Stimulated activated CD8-positive, alpha-beta memory T cell treated with anti-CD3 and anti-CD28 coated beads, Interleukin-4, amount 100 ng/mL, for 4 hours (primary cell): ENCODE measurements around the gene FLRT2.

Experiments used
- DNase-seq, 2 donors: peaks; one replicate each; pipeline ENCODE4 v3.0.0-alpha.2; 2020; ENCODE audit warnings: low read depth in 2 of 2, low spot score in 1 of 2

The FLRT2 gene, protein sequence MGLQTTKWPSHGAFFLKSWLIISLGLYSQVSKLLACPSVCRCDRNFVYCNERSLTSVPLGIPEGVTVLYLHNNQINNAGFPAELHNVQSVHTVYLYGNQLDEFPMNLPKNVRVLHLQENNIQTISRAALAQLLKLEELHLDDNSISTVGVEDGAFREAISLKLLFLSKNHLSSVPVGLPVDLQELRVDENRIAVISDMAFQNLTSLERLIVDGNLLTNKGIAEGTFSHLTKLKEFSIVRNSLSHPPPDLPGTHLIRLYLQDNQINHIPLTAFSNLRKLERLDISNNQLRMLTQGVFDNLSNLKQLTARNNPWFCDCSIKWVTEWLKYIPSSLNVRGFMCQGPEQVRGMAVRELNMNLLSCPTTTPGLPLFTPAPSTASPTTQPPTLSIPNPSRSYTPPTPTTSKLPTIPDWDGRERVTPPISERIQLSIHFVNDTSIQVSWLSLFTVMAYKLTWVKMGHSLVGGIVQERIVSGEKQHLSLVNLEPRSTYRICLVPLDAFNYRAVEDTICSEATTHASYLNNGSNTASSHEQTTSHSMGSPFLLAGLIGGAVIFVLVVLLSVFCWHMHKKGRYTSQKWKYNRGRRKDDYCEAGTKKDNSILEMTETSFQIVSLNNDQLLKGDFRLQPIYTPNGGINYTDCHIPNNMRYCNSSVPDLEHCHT

GRCh38 chr14:85529803-85530574 lies at the start of gene FLRT2:
Gene FLRT2, plus strand, starts transcription at chr14:85530144. Its CDS starts 91,371 bp downstream, at chr14:85621515.
- DNase-seq, result no peak

DNA sequence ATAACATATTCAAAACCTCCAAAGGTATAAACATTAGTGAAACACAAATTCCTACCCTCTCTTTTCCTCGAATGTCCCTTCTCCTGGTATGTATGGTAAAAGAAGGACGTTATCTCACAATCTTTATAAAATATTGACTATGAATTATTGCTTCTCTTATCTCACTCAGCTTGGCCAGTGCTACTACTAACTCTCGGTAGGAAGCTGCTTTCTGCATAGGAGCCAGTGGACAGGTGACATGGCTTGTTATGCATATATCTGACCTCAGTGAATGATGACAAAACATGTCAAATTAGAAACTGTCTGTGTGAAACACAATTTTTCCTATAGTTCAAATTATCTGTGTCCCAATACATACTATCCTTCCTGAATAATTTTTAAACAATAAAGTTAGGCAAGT lies 48.5 kb upstream of the FLRT2 start:
- no peak for DNase-seq

DNA sequence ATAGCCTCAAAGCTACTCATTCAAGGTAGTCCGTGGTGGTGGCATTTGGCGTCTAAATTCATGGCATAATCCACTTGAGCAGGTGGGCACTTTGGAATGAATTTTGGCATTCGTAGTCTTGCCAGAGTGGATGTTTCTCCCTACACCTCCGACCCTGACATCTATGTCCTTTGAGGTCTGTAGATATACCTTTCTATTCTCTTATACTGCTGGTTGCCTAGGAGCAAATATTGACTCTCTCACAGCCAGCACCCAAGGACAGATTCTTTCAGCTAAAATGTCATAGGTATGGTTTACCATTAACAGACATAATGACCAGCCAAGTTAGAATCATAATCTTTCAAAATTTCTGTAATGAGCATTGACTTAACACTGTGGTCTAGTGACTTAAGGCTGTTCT lies 47.4 kb upstream of the FLRT2 start:
- DNase-seq, result no peak

- no peak for DNase-seq
Measured at GRCh38 chr14:85483037-85483436, 46.9 kb upstream of the FLRT2 start.

DNA sequence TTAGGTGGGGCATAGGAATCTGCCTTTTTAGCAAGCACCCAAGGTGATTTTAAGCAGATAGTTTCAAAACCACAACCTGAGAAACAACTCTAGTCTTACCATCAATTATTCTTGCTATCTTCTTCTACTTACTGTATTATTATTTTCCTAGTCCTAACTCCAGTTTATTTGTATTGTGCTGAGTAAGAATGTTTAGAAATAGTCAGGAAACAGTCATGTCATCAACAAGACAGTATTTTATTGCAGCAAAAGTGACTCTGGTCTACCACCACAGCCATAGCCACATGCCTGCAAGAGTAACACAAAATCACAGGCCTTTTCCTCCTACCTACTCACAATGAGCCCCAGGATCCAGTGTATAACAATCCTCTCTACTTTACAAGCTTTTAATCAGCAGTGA lies 46.3 kb upstream of the FLRT2 start:
- DNase-seq, result no peak

GRCh38 chr14:85487215-85487614 lies 42.7 kb upstream of the FLRT2 start:
- no peak for DNase-seq

- no peak for DNase-seq
Measured at GRCh38 chr14:85501751-85502150, 28.2 kb upstream of the FLRT2 start.

- DNase-seq, result no peak
Measured at GRCh38 chr14:85508863-85509262, 21.1 kb upstream of the FLRT2 start.

GRCh38 chr14:85512451-85512850 lies 17.5 kb upstream of the FLRT2 start:
- DNase-seq, result no peak

DNA sequence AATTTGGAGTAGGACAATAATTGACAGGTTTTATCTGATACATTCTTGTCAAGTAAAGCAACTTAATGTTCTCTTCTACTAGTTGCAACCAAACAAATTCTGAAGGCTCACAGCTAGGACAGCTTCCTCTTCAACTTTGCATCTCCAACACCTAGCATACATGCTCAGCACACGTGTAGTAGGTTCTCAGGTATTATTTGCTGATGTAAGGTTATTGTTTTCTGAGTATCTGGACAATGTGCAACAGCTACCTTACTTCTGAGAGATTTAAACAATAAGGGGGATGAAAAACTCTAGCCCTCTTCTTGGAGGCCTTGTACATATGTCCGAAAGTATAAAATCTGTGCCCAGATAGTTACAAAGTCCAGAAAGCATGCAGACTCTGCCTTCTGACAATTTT lies 15.5 kb upstream of the FLRT2 start:
- DNase-seq, result no peak

GRCh38 chr14:85516239-85517113 lies 13.5 kb upstream of the FLRT2 start:
- no peak for DNase-seq

- DNase-seq, result no peak
Measured at GRCh38 chr14:85517114-85517688, 12.7 kb upstream of the FLRT2 start.

- no peak for DNase-seq
Measured at GRCh38 chr14:85519661-85520305, 10.2 kb upstream of the FLRT2 start.

DNA sequence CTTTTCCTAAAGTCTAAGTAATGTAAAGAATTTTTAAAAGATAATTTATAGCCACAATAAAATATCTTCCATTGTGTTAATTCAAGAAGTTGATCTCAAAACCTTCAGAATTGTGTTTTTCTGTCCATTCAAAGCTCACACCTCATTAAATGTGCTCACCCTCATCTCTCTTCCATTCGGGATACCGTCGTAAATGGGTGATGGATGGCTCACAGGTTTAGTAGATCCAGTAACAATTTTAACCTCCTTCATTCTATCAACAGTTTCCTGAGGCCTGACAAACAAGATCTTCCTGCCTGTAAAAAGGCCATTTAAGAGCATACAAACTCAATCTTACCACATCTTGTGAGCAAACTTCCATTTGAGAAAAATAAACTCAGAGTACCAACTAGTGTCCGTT lies 9.4 kb upstream of the FLRT2 start:
- DNase-seq, result no peak

DNA sequence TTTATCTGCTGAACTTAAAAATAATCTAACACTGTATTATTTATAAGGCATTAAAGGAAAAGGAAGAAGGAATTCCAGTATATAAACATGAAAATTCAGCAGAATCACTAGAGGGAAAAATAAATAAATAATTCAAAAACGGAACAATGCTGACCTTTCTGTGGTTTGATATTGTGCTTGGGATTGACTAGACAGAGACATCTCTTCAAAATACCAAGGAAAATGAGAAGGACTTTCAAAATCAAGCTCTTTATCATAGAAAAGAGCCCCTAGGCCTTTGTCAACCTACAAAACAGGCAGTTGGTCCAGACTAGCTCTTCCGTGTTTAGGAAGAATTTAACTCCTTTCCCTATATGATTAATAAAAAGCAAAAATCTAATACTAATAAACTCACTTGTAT lies 6.3 kb upstream of the FLRT2 start:
- DNase-seq, result no peak

DNA sequence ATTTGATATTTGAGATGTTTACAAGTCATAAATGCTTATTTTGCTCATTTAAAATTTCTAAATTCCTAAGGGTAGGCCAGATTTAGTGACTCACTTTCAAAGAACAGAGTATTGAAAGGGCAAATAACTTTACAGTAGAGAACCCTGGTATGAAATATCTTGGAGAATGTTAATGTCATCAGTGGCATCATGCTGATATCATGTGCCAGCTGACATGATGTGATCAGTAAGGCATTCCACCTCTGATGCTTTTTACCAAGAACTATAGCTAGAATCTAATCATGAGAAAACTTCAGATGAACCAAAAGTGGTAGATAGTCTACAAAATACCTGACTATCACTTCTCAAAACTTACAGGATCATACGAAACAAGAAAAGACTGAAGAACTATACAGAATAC lies 2.9 kb upstream of the FLRT2 start:
- DNase-seq, result no peak

DNA sequence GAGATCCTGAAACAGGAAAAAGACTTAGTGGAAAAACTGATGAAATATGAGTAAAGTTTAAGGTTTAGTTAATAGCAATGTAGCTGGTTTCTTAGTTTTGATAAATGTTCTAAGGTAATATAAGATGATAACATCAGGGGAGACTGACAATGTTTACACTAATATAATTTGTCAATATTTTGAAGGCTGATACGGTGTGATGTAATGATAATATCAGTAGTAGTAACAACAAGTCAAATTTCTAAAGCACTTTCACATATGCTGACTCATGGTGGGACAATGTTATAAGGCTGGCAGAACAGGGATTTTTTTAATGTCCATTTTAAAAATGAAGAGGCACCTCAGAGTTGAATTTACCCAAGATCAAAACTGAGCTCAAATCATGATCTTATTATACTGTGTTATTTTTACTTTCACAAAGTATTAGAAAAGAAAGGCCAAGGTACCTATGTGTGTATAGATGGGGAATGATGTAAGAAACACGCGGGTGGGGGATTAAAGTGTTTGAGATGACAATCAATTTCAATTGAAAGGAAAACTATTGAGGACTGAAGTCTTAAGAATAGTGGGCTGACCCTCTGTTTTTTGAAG lies 2.4 kb upstream of the FLRT2 start:
- no peak for DNase-seq

DNA sequence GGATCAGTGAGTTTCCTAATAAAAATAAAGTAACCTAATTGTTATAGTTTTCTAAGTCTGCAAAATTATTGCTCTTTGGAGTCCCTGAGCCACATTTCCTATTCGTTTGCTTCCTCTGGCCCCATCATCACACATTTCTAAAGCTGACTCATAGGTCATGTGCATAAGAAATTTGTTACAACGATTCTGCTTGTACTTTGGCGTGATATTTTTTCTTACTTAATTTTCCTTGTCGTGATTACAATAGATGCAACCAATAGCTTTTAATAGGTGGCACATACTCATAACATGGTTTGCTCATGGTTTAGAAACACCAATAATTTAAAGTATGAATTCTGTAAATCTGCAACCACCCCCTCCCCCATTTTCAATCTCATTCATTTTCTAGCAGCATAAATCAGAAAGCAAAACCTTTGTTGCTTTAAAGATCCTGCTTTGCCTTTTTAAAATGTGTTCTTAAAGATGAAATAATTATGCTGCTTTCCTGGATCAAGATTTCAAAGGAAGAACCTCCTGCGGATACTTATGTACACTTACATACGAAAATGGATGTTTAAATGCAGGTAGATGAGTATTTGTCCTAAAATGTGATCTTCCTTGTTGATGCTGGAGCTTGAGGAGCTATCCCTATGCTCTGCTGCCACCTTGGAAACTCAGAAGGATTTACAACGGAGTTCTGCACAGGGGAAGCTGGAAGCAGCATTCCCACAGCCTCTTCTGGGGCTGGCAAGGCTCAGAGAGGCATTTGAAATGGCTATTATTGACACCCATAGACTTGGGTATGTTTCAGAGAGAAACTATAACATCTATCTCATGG lies 1.7 kb upstream of the FLRT2 start:
- DNase-seq, result no peak
